Fibroblast of the aortic adventitia (primary cell): Measurements from ENCODE around the gene CYREN. TPM values are rescaled to one million over a fixed set of nuclear protein-coding genes. Genes with fewer than 3 reads are reported as not detected.

Experiments used
- DNase-seq: peaks from one replicate; pipeline ENCODE4 v3.0.0-alpha.2; 2010; ENCODE audit warnings: low read depth
- H3K4me3 ChIP-seq: 2 replicates; pipeline ENCODE4 v1.5.1; 2011; ENCODE audit warnings: low read depth, mild to moderate bottlenecking, control low read depth, low read length, moderate library complexity
- CTCF ChIP-seq: IDR thresholded peaks from 2 replicates; pipeline ENCODE4 v1.5.1; 2011; ENCODE audit warnings: mild to moderate bottlenecking, low read length, control low read depth, inconsistent platforms; ENCODE audit not compliant: insufficient read depth
- total RNA-seq: library from RNA; depleted of rRNA; stranded (reverse); fragments of >200 nt; gene quantifications from 2 replicates; pipeline ENCODE4 v1.2.3, GENCODE V29; 2012; ENCODE audit warnings: low replicate concordance

Gene CYREN
- total RNA-seq, 1 donor = 46.4 TPM

DNA sequence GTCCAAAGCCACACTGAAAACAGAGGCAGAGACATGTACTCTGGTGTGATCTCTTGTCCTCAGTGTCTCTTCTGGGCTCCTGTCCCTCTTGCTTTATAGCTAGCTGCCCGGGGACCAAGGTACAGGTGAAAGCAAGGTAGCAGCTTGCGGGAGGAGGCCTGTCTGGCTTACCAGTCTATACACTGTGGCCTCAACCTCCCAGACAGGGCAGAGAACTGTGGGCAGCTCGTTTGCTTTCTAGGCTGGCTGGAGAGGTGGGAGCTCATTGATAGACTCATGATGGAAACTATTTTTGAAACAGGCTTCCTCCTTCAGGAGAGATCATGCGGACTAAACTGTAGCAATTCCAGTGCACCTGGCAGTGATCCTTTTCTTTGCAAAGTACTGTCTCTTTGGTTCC, 4.6 kb downstream of the CYREN start:
- TF ChIP-seq CTCF = no peak
- no peak overlapping the region for H3K4me3 ChIP-seq
- DNase-seq = no peak

GRCh38 chr7:135164357-135165061, 6.0 kb downstream of the CYREN start:
- no peak for TF ChIP-seq CTCF
- no peak overlapping the region for H3K4me3 ChIP-seq
- no peak for DNase-seq

DNA sequence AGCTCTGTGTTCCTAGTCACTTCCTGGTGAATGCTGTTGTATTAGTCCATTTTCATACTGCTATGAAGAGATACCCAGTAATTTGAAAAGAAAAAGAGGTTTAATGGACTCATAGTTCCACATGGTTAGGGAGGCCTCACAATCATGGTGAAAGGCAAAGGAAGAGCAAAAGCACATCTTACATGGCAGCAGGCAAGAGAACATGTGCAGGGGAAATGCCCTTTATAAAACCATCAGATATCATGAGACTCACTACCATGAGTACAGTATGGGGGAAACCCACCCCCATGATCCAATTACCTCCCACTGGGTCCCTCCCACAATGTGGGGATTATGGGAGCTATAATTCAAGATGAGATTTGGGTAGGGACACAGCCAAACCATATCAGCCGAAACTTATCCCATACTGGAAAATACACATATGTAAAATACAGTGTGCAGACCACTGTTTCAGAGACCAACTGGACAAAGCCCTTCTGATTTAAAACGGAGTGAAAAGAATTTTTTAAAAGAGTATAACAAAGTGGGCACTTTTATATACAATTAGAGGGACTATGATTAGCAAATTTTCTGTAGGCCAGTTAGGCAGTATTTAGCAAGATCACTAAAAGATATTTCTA, 8.0 kb downstream of the CYREN start:
- no peak for TF ChIP-seq CTCF
- no peak for DNase-seq
- H3K4me3 ChIP-seq = no peak overlapping the region

GRCh38 chr7:135161669-135162068, 8.8 kb downstream of the CYREN start:
- H3K4me3 ChIP-seq = no peak overlapping the region
- no peak for DNase-seq
- TF ChIP-seq CTCF = no peak

DNA sequence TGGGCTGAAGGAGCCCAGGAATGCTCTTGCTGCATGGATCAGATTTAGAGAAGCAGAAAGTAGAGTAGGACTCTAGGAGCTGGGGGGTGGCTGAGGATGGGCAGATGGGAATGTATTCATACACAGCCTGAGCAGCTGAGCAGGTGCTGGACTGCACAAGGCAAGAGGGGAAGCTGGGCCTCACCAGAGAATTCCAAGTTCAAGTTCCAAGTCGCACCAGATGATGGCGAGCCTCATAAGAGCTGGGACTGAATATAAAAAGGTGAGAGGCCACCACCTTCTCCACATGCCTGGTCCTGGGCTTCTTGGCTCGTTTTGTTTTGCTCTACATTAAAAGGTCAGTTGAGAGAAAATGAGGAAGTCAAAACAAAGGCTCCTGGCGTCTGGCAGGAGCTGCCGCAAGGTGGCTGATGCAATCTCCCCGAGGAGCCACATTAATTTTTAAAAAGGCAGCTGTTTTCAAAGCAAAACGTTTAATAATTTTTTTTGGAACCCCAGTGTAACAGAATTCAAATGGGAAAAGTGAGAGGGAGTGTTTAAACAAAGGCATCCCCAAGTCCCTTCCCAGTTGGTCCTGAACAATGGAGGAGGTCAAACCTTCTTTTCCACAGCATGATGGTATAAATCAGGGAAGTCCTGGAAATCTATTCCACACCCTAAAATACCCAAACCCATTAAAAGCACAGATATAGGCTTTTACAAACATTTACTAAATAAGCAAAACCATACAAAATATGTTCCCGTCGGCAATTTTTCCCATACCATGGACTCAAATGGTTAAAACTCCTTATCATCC, 9.5 kb downstream of the CYREN start:
- no peak overlapping the region for H3K4me3 ChIP-seq
- peak; percentile 9 for TF ChIP-seq CTCF
- DNase-seq = peak; percentile 32

DNA sequence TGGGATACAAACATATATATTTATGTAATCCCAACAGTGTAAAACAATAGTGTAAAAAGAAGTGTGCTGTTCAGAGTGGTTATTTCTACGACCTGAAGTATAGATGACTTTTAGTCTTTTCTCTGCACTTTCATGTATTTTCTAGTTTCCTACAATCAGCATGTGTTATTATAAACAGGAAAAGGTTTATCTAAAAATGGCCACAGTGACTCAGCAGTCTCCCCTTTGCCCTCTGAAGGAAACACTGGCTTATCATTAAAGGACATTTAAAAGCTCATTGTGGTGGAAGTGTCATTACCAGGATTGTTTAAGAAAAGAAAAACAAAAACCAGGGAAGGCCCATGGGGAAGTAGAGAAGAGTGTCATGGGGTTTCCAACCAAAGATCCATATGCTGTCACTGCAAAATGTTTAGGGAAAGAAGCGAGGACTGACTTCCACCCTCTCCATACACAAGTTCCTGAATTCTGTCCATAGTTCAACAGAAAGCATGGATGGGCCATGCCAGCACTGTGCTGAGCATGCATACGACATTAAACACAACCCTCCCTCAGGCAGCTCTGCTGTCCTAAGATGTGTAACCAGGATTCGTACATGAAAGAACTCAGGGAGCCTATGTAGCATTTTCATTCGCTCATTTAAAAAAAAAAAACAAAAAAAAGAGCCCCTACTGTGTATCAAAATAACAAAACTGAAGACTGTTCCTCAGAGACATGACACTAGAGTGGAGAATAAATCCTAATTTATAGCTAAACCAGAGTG, 10.2 kb downstream of the CYREN start:
- DNase-seq = peak; percentile 61
- H3K4me3 ChIP-seq = no peak overlapping the region
- TF ChIP-seq CTCF = no peak
